Spleen (tissue), 7 donors: ENCODE measurements around the gene GLG1.

Source experiments
- CTCF ChIP-seq, 11 experiments: fragments of 200-600 bp in 7 of 11; fragments of 450-650 bp in 4 of 11; sonication (generic) in 4 of 11; IDR thresholded peaks in 8 of 11; conservative IDR thresholded peaks in 3 of 11; 1 replicate in 7 of 11; 2 replicates in 4 of 11; pipeline versions ENCODE4 v1.4.0 to v1.8.0; 2016 to 2021; ENCODE audit warnings: antibody characterized with exemption in 11 of 11, inconsistent platforms in 4 of 11, mild to moderate bottlenecking in 1 of 11
- POLR2AphosphoS5 ChIP-seq, 3 donors: sonication (generic); formaldehyde crosslinking; IDR thresholded peaks; one replicate each; pipeline ENCODE4 v1.5.1; 2017; ENCODE audit warnings: antibody characterized with exemption in 3 of 3
- donor health status: DM: no; HTN: no; CAD: no; lungs with moderate emphysema.
- donor health status: DM: no; HTN: no; CAD: no.
- donor health status: DM: no; HTN: no; CAD: no.

DNA sequence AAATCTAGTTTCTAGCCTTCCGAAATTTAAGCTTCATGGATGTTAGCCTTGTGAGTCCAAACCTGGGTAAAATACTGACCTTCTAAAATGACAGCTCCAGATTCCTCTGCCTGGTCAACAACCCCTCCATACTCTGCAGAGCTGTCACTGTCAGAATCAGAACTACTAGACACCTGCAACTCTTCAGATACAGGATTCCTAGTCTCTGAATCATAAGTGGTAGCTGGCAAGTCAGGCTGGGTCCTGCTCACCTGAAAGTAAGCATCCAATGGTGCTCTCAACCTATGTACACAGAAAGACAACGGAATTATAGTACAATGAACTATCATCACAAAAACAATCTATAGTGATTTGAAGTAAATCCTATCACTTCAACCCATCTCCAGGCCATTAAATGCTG, 44.9 kb upstream of the GLG1 start:
- no peak for TF ChIP-seq POLR2AphosphoS5 (IDR thresholded peaks at IDR 0.05)
- no peak for TF ChIP-seq CTCF (IDR thresholded peaks at IDR 0.05 in 8 of 11, conservative IDR thresholded peaks at IDR 0.05 in 3 of 11)
